ENCODE data around the gene ZNF24. TPM values are rescaled to one million over a fixed set of nuclear protein-coding genes. Genes with fewer than 3 reads are reported as not detected.

The ZNF24 gene
- total RNA-seq, 1 experiment from 2014 or later, result 57.9 TPM

DNA sequence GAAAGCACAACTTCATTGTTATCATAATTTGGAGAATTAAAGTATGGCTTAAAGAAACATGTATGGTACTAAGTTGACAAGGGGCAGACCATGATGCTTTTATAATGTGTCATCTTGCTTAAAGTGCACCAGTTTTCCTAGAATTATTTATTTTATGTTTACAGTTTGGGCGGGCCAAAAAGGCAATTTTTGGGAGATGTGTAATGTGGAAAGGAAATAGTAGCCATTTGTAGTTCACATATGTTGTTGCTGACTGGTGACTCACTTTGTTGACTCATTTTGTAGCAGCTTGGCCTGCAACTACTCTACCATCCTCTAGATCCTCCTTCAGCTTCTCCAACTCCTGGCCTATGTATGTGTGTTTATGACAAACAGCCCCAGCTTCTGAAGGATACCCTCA, 61.9 kb downstream of the ZNF24 start:
- H3K4me3 Mint-ChIP-seq, result no peak overlapping the region
- H3K27ac Mint-ChIP-seq, result no peak overlapping the region
- Histone ChIP-seq H2BK120ac (ENCODE audit: low read depth, low read length, poor library complexity, severe bottlenecking) (no peak overlapping the region), H3K14ac (ENCODE audit: insufficient read depth, low read length) (no peak overlapping the region), H2BK12ac (ENCODE audit: insufficient read length, low read depth, low read length) (no peak overlapping the region), H3K4me2 (ENCODE audit: insufficient read depth, insufficient read length, low read length) (no peak overlapping the region), H3K4ac (ENCODE audit: low read depth, low read length) (no peak overlapping the region), H3K9ac (ENCODE audit: extremely low read depth, insufficient read length, low read length) (no peak overlapping the region), H4K20me1 (ENCODE audit: control insufficient read depth, insufficient read depth, insufficient read length) (no peaks in the 10 kb centered on the region), H3K23me2 (ENCODE audit: insufficient read length, low read depth, low read length, poor library complexity, severe bottlenecking) (no peaks in the 10 kb centered on the region), H3K79me1 (ENCODE audit: insufficient read depth, low read depth, low read length, poor library complexity, severe bottlenecking) (no peaks in the 10 kb centered on the region), H3K56ac (ENCODE audit: insufficient read length, low read depth, low read length) (no peak overlapping the region), H4K8ac (replicated peaks; ENCODE audit: insufficient read length, low read depth, low read length) (no peak overlapping the region), H3K23ac (ENCODE audit: insufficient read length, low read depth, low read length) (no peak overlapping the region), H3K79me2 (ENCODE audit: insufficient read depth, low read length) (no peaks in the 10 kb centered on the region), H4K5ac (ENCODE audit: insufficient read length, low read depth, low read length) (no peak overlapping the region), H3K27ac (ENCODE audit: insufficient read length, low read depth, low read length) (no peak overlapping the region), H4K91ac (ENCODE audit: insufficient read length, low read depth, low read length) (no peak overlapping the region), H3K9me3 (ENCODE audit: control insufficient read depth, low read depth, low read length) (peaks cover 45% of the 10 kb centered on the region), H2BK15ac (ENCODE audit: low read depth, low read length) (no peak overlapping the region), H3T11ph (ENCODE audit: low read length) (no peak overlapping the region), H2AK5ac (ENCODE audit: insufficient read length, low read length) (no peak overlapping the region), H3K4me1 (ENCODE audit: insufficient read depth, low read length) (no peaks in the 10 kb centered on the region), H2AFZ (ENCODE audit: low read length) (no peak overlapping the region), H3K18ac (ENCODE audit: insufficient read length, low read depth, low read length) (no peak overlapping the region), H2BK5ac (ENCODE audit: insufficient read length, low read length) (no peak overlapping the region), H2BK20ac (ENCODE audit: low read depth, low read length, poor library complexity, severe bottlenecking) (no peak overlapping the region), H3K27me3 (ENCODE audit: insufficient read depth, low read length) (no peaks in the 10 kb centered on the region)
- TF ChIP-seq, protein P1, sequence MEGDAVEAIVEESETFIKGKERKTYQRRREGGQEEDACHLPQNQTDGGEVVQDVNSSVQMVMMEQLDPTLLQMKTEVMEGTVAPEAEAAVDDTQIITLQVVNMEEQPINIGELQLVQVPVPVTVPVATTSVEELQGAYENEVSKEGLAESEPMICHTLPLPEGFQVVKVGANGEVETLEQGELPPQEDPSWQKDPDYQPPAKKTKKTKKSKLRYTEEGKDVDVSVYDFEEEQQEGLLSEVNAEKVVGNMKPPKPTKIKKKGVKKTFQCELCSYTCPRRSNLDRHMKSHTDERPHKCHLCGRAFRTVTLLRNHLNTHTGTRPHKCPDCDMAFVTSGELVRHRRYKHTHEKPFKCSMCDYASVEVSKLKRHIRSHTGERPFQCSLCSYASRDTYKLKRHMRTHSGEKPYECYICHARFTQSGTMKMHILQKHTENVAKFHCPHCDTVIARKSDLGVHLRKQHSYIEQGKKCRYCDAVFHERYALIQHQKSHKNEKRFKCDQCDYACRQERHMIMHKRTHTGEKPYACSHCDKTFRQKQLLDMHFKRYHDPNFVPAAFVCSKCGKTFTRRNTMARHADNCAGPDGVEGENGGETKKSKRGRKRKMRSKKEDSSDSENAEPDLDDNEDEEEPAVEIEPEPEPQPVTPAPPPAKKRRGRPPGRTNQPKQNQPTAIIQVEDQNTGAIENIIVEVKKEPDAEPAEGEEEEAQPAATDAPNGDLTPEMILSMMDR (conservative IDR thresholded peaks at IDR 0.05), result no peak
- peaks cover 58 to 65% of the 10 kb centered on the region in 2 experiments for H3K9me3 Mint-ChIP-seq
- no peak for DNase-seq
- no peaks in the 10 kb centered on the region for H3K27me3 Mint-ChIP-seq (ENCODE audit: low read depth)
- peaks cover 38 to 71% (median 43%) of the 10 kb centered on the region in 3 experiments for H3K36me3 Mint-ChIP-seq (ENCODE audit: insufficient read depth in 1 of 3, low read depth in 3 of 3)
- H3K4me1 Mint-ChIP-seq, result no peaks in the 10 kb centered on the region
- WGBS (ENCODE audit: extremely low coverage, insufficient read length, low lambda C conversion rate), result no CpG with 5 or more reads among the region's 1 CpG

Other genes starting within 250 kb of the ZNF24 start
- 35.3 TPM in 2 replicates for gene ZNF397, start 103.4 kb downstream of the ZNF24 start, total RNA-seq (2021)
- gene ZSCAN30, start 54.2 kb downstream of the ZNF24 start, total RNA-seq (2021), result 10.0 and 11.6 TPM in 2 replicates
- gene ZNF396, start 32.9 kb upstream of the ZNF24 start, total RNA-seq (2021), result 0.94 and 1.2 TPM in 2 replicates
- gene INO80C, start 153.5 kb upstream of the ZNF24 start, total RNA-seq (2021), result 51.1 and 53.3 TPM in 2 replicates
- 77.9 and 81.1 TPM in 2 replicates for gene GALNT1, start 237.3 kb upstream of the ZNF24 start, total RNA-seq (2021)